Heart left ventricle (tissue), 16 donors: ENCODE results near the gene SLC16A9. TPM values are rescaled to one million over a fixed set of nuclear protein-coding genes. Genes with fewer than 3 reads are reported as not detected.
A peak's percentile ranks its signal among the peaks of the same experiment; 100 is the strongest.

Experiments used
- ATAC-seq, 4 donors: fragments of 200-7000 bp; cut with Tn5 transposase; one replicate each; pipeline ENCODE4 v1.9.1; 2020 to 2022; ENCODE audit warnings: moderate library complexity in 4 of 4, mild to moderate bottlenecking in 3 of 4, moderate number of reproducible peaks in 1 of 4
- DNase-seq, 5 donors: peaks; one replicate each; pipeline ENCODE4 v3.0.0-alpha.2; 2020
- H3K27ac ChIP-seq, 12 donors: fragments of 200-600 bp; sonication (generic) in 4 of 12; one replicate each; pipeline versions ENCODE4 v1.5.0 to v1.8.0; 2016 to 2022; ENCODE audit warnings: mild to moderate bottlenecking in 2 of 12
- H3K27me3 ChIP-seq, 9 donors: fragments of 200-600 bp; sonication (generic) in 2 of 9; one replicate each; pipeline versions ENCODE4 v1.5.1 to v1.8.0; 2016 to 2022; ENCODE audit warnings: mild to moderate bottlenecking in 3 of 9
- H3K36me3 ChIP-seq, 9 donors: fragments of 200-600 bp; sonication (generic) in 2 of 9; one replicate each; pipeline versions ENCODE4 v1.5.0 to v1.8.0; 2018 to 2022; ENCODE audit warnings: mild to moderate bottlenecking in 2 of 9
- H3K4me1 ChIP-seq, 12 donors: fragments of 200-600 bp; sonication (generic) in 4 of 12; one replicate each; pipeline versions ENCODE4 v1.5.0 to v1.8.0; 2016 to 2022; ENCODE audit warnings: mild to moderate bottlenecking in 3 of 12
- H3K4me3 ChIP-seq, 12 donors: fragments of 200-600 bp; sonication (generic) in 4 of 12; one replicate each; pipeline versions ENCODE4 v1.5.0 to v1.8.0; 2017 to 2022; ENCODE audit warnings: mild to moderate bottlenecking in 9 of 12, moderate library complexity in 4 of 12
- H3K9me3 ChIP-seq, 12 donors: fragments of 200-600 bp; sonication (generic) in 4 of 12; one replicate each; pipeline versions ENCODE4 v1.5.0 to v1.8.0; 2016 to 2022; ENCODE audit warnings: mild to moderate bottlenecking in 1 of 12
- CTCF ChIP-seq, 12 donors: fragments of 200-600 bp; sonication (generic) in 4 of 12; IDR thresholded peaks; one replicate each; pipeline versions ENCODE4 v1.5.0 to v1.8.0; 2018 to 2022; ENCODE audit warnings: antibody characterized with exemption in 12 of 12, mild to moderate bottlenecking in 5 of 12
- POLR2A ChIP-seq, 2 donors: fragments of 450-650 bp; IDR thresholded peaks; one replicate each; pipeline ENCODE4 v1.6.1; 2017; ENCODE audit warnings: antibody characterized with exemption in 2 of 2, mild to moderate bottlenecking in 2 of 2, moderate library complexity in 2 of 2
- WGBS, 4 donors: extraction: QIAGEN DNeasy Blood & Tissue Kit in 2 of 4; methylation state at CpG; one replicate each; pipeline versions ENCODE4 v1.1.5 to v1.1.7; 2013 to 2018; 5-methylcytosine and 5-hydroxymethylcytosine counted together
- intact Hi-C, 10 donors: fragments of 100-400 bp; cut with DNase I; formaldehyde crosslinking; loops; one replicate each; pipeline versions ENCODE4 v1.11.1 to v1.14.2; 2022
- polyA plus RNA-seq, 2 donors: library from polyadenylated mRNA; stranded (reverse); fragments of 200-250 nt; gene quantifications; one replicate each; pipeline ENCODE4 v1.2.3, GENCODE V29; 2013
- total RNA-seq, 9 donors: library from RNA; depleted of rRNA in 2 of 9; stranded (reverse); fragments of >200 nt in 2 of 9; fragmentation: NEBNext Ultra II Directional in 3 of 9; extraction: Animal tissue kit (Norgen Biotek cat#: 25700) in 3 of 9; gene quantifications; one replicate each; pipeline versions ENCODE4 v1.1.0 to v1.2.4, GENCODE V29; 2016 to 2023
- donor health status: ischemic (EF 13 %, LVEDD 7.1; RV severe dilation, severe dysfunction).
- donor health status: healthy with polysubstance abuse.
- donor health status: DM: no; HTN: yes; CAD: no.
- donor health status: DM: no; HTN: no; CAD: no.
- donor health status: ischemic (EF 25% LVEDD 6.9; RV normal size, moderate dysfunction).
- donor health status: ischemic (EF 25% LVEDD 5.7; RV mildly dilated, moderate dysfunction).
- donor health status: healthy.
- donor health status: DM: yes; HTN: yes; CAD: no.
- donor health status: ischemic (EF 35%, LVEDD 5.7; RV mildly dilated, moderate dysfunction).
- donor health status: nonischemic (EF 11% LVEDD 7.7; RV severe dilation, severe dysfunction).
- donor health status: DM: yes; HTN: yes; CAD: no.
- donor health status: PGD.
- donor health status: ischemic (EF 29% LVEDD 5.4; RV normal size, mild dysfunction).
- donor health status: nonischemic (EF 23%, LVEDD 6.1; RV moderate dilation, normal function).

The SLC16A9 gene
- total and polyA plus RNA-seq, 11 donors, result 0.07 to 3.0 (median 0.63) TPM

- ATAC-seq, result no peak
Observed at GRCh38 chr10:59627366-59628018, 82.2 kb downstream of the SLC16A9 start.

GRCh38 chr10:59626523-59626869 lies 83.2 kb downstream of the SLC16A9 start:
- H3K9me3 ChIP-seq, result peaks cover 0 to 3% (median 0%) of the 10 kb centered on the region in 12 donors
- TF ChIP-seq CTCF (IDR thresholded peaks at IDR 0.05) (no peak), POLR2A (IDR thresholded peaks at IDR 0.05) (no peak)
- intact Hi-C loops, result loop anchor here (1.0 to 10.0 kb wide), 17 partner anchors 181 to 1018 kb away; partner anchors contain the start of gene CCDC6 (in 9 of the 10)
- no peaks in the 10 kb centered on the region for H3K36me3 ChIP-seq
- H3K27ac ChIP-seq, result no peak overlapping the region
- no peak overlapping the region for H3K4me3 ChIP-seq
- WGBS, 4 donors, result 70 to 79% (median 74%) methylated on average over 3 of the region's 3 CpGs
- H3K27me3 ChIP-seq, result peaks cover 0 to 3% (median 0%) of the 10 kb centered on the region in 9 donors
- no peak for ATAC-seq
- no peak for DNase-seq
- H3K4me1 ChIP-seq, result peaks cover 0 to 11% (median 0%) of the 10 kb centered on the region in 12 donors

More at GRCh38 chr10:59627366-59628018, 82.2 kb downstream of the SLC16A9 start:
- Histone ChIP-seq H3K9me3 (peaks cover 0 to 3% (median 0%) of the 10 kb centered on the region in 12 donors), H3K27ac (no peak overlapping the region), H3K27me3 (peaks cover 0 to 3% (median 0%) of the 10 kb centered on the region in 9 donors), H3K36me3 (no peaks in the 10 kb centered on the region), H3K4me3 (no peak overlapping the region), H3K4me1 (peaks cover 0 to 11% (median 0%) of the 10 kb centered on the region in 12 donors)
- no peak for TF ChIP-seq POLR2A (IDR thresholded peaks at IDR 0.05)
- no peak for TF ChIP-seq CTCF (IDR thresholded peaks at IDR 0.05)
- no peak for DNase-seq
- 71 to 89% (median 80%) methylated on average over 4 of the region's 4 CpGs for WGBS, 4 donors
- intact Hi-C loops, result loop anchor here (2.0 to 10.0 kb wide), 15 partner anchors 180 to 1017 kb away; partner anchors contain the start of gene CCDC6 (in 9 of the 10)

- WGBS, 4 donors, result 25 to 30% (median 27%) methylated on average over 8 of the region's 8 CpGs
- H3K27ac ChIP-seq, result peak overlapping the region in 2 of 12 donors; percentile 4 to 13
- intact Hi-C loops, result loop anchor here (1.0 to 10.0 kb wide), 17 partner anchors 181 to 1019 kb away; partner anchors contain the start of gene CCDC6 (in 9 of the 10)
- peaks cover 0 to under 1% (median 0%) of the 10 kb centered on the region in 9 donors for H3K27me3 ChIP-seq
- DNase-seq (peak in 3 of 5 donors; percentile 29 to 34 (median 31)), ATAC-seq (peak; percentile 40 to 89 (median 82))
- TF ChIP-seq CTCF (IDR thresholded peaks at IDR 0.05) (peak; percentile 67 to 90 (median 80)), POLR2A (IDR thresholded peaks at IDR 0.05) (no peak)
- H3K36me3 ChIP-seq, result no peaks in the 10 kb centered on the region
- peaks cover 0 to 3% (median 0%) of the 10 kb centered on the region in 12 donors for H3K9me3 ChIP-seq
- peaks cover 0 to 11% (median 0%) of the 10 kb centered on the region in 12 donors for H3K4me1 ChIP-seq
- H3K4me3 ChIP-seq, result no peak overlapping the region
Observed at GRCh38 chr10:59625721-59626522, 83.7 kb downstream of the SLC16A9 start.

- no peaks in the 10 kb centered on the region for H3K36me3 ChIP-seq
- H3K4me1 ChIP-seq, result peaks cover 0 to 11% (median 0%) of the 10 kb centered on the region in 12 donors
- intact Hi-C loops, result loop anchor here (1.0 to 10.0 kb wide), 15 partner anchors 182 to 1020 kb away; partner anchors contain the start of gene CCDC6 (in 9 of the 10)
- TF ChIP-seq POLR2A (IDR thresholded peaks at IDR 0.05) (no peak), CTCF (IDR thresholded peaks at IDR 0.05) (no peak)
- 90 to 91% (median 91%) methylated on average over 8 of the region's 8 CpGs for WGBS, 4 donors
- peaks cover 0 to 3% (median 0%) of the 10 kb centered on the region in 12 donors for H3K9me3 ChIP-seq
- no peak for DNase-seq
- no peaks in the 10 kb centered on the region for H3K27me3 ChIP-seq
- H3K4me3 ChIP-seq, result no peak overlapping the region
- ATAC-seq, result no peak
- H3K27ac ChIP-seq, result peak overlapping the region in 2 of 12 donors; percentile 4 to 14
Observed at GRCh38 chr10:59624951-59625350, 84.7 kb downstream of the SLC16A9 start.
